Keratinocyte (primary cell): Measurements from ENCODE around the gene C1QTNF3. TPM values are rescaled to one million over a fixed set of nuclear protein-coding genes. Genes with fewer than 3 reads are reported as not detected.

ENCODE experiments used
- DNase-seq: peaks from one replicate; pipeline ENCODE4 v3.0.0-alpha.2; 2011; ENCODE audit warnings: low read depth, missing footprints, low spot score
- FAIRE-seq: peaks from 2 replicates; lab custom pipeline; 2011; peaks lifted over from hg19 to GRCh38; lab: Jason Lieb, UNC
- H2AFZ ChIP-seq: 2 replicates; pipeline ENCODE4 v1.6.0; 2012; ENCODE audit warnings: low read length, control low read depth, inconsistent platforms; ENCODE audit not compliant: control insufficient read depth
- H3K27ac ChIP-seq: 2 replicates; pipeline ENCODE4 v1.5.1; 2011; ENCODE audit warnings: low read length; ENCODE audit not compliant: control insufficient read depth, insufficient read depth
- H3K27me3 ChIP-seq: 3 replicates; pipeline ENCODE4 v1.6.0; 2011; ENCODE audit warnings: low read length; ENCODE audit not compliant: control insufficient read depth, insufficient read depth; ENCODE audit errors: extremely low read depth
- H3K36me3 ChIP-seq, 2 experiments: 2 replicates in 1 of 2; 3 replicates in 1 of 2; pipeline ENCODE4 v1.5.1; 2011; ENCODE audit warnings: low read length in 2 of 2, mild to moderate bottlenecking in 1 of 2; ENCODE audit not compliant: control insufficient read depth in 2 of 2, insufficient read depth in 2 of 2; ENCODE audit errors: extremely low read depth in 1 of 2
- H3K4me1 ChIP-seq: 3 replicates; pipeline ENCODE4 v1.5.1; 2011; ENCODE audit warnings: low read length; ENCODE audit not compliant: control insufficient read depth, insufficient read depth; ENCODE audit errors: extremely low read depth
- H3K4me2 ChIP-seq: 3 replicates; pipeline ENCODE4 v1.6.0; 2011; ENCODE audit warnings: low read depth, low read length; ENCODE audit not compliant: control insufficient read depth, insufficient read depth; ENCODE audit errors: extremely low read depth
- H3K4me3 ChIP-seq, 3 experiments: fragments of 200-600 bp in 1 of 3; sonication (generic) in 1 of 3; 2 replicates in 2 of 3; 3 replicates in 1 of 3; pipeline ENCODE4 v1.5.1; 2011 to 2016; ENCODE audit warnings: low read length in 3 of 3, mild to moderate bottlenecking in 3 of 3, control low read depth in 2 of 3, inconsistent platforms in 1 of 3, low read depth in 1 of 3, mixed read lengths in 1 of 3, mixed run types in 1 of 3, moderate library complexity in 1 of 3; ENCODE audit not compliant: control insufficient read depth in 2 of 3, insufficient read depth in 2 of 3; ENCODE audit errors: extremely low read depth in 1 of 3
- H3K79me2 ChIP-seq: 2 replicates; pipeline ENCODE4 v1.6.0; 2012; ENCODE audit warnings: low read length; ENCODE audit not compliant: control insufficient read depth, insufficient read depth
- H3K9ac ChIP-seq: 3 replicates; pipeline ENCODE4 v1.6.0; 2011; ENCODE audit warnings: low read length; ENCODE audit not compliant: control insufficient read depth, insufficient read depth; ENCODE audit errors: extremely low read depth
- H3K9me1 ChIP-seq: 3 replicates; pipeline ENCODE4 v1.6.0; 2011; ENCODE audit warnings: low read length; ENCODE audit not compliant: control insufficient read depth, insufficient read depth; ENCODE audit errors: extremely low read depth
- H3K9me3 ChIP-seq: 2 replicates; pipeline ENCODE4 v1.5.1; 2012; ENCODE audit warnings: low read depth, low read length; ENCODE audit not compliant: control insufficient read depth
- H4K20me1 ChIP-seq: 3 replicates; pipeline ENCODE4 v1.6.0; 2011; ENCODE audit warnings: low read length; ENCODE audit not compliant: control insufficient read depth, insufficient read depth; ENCODE audit errors: extremely low read depth
- CTCF ChIP-seq, 3 experiments: IDR thresholded peaks in 1 of 3; conservative IDR thresholded peaks in 1 of 3; optimal IDR thresholded peaks in 1 of 3; 2 replicates in 2 of 3; 3 replicates in 1 of 3; pipeline versions ENCODE3 to v1.5.1; 2011; ENCODE audit warnings: low read length in 3 of 3, mild to moderate bottlenecking in 3 of 3, moderate library complexity in 2 of 3, control low read depth in 1 of 3, inconsistent platforms in 1 of 3; ENCODE audit not compliant: insufficient read depth in 2 of 3; ENCODE audit errors: extremely low read depth in 1 of 3
- EZH2 ChIP-seq: IDR thresholded peaks from one replicate; pipeline ENCODE4 v1.6.1; 2012; ENCODE audit warnings: inconsistent platforms, mild to moderate bottlenecking, low read length, moderate library complexity
- dilution Hi-C: fragments of 300-500 bp; cut with MboI; formaldehyde crosslinking; loops from one replicate; pipeline ENCODE4 v1.7.0; 2020; ENCODE audit warnings: low sequenced_read_pairs; ENCODE audit not compliant: extremely low pct_ligation_motif_present
- polyA plus RNA-seq, 5 experiments: library from polyadenylated mRNA; depleted of rRNA in 3 of 5; stranded (reverse) in 3 of 5; stranded (forward) in 1 of 5; unstranded in 1 of 5; fragments of >200 nt; gene quantifications; 1 replicate in 1 of 5; 2 replicates in 3 of 5; 3 replicates in 1 of 5; pipeline versions ENCODE4 v1.2.1 to v1.2.3, GENCODE V29; 2011 to 2012; ENCODE audit warnings: missing spikeins in 2 of 5, low read depth in 1 of 5, low replicate concordance in 1 of 5

The C1QTNF3 gene
- polyA plus RNA-seq, 1 donor (not counting 4 experiments of a cell fraction or from before 2014, with no cell fraction given) = 1.0 TPM

DNA sequence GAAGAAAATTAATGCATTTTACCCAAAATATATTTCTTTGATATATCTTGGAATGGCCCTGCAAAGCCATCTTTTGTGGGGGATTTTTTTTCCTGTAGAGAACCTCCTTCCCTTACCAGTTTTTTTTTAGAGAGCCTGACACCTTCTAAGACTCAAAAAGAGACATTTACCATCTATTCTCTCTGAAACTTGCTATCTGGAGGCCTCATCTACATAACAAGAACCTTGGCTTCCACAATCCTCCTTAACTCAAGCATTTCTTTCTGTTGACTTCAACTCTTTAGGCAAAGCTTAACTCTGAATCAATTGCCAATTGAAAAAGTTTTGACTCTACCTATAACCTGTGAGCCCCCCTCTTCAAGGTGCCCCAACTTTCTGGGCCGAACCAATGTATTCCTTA lies 64.7 kb downstream of the C1QTNF3 start:
- no peak overlapping the region for H2AFZ ChIP-seq
- no peak overlapping the region for H3K9ac ChIP-seq
- no peaks in the 10 kb centered on the region for H3K4me1 ChIP-seq
- no peak for TF ChIP-seq CTCF (optimal IDR thresholded peaks at IDR 0.05 in 1 of 3, IDR thresholded peaks at IDR 0.05 in 1 of 3, conservative IDR thresholded peaks at IDR 0.05 in 1 of 3; ENCODE audit: extremely low read depth in 1 of 3, insufficient read depth in 2 of 3, low read length in 3 of 3)
- no peak for TF ChIP-seq EZH2
- no peak overlapping the region for H3K4me3 ChIP-seq
- H3K27ac ChIP-seq = no peak overlapping the region
- dilution Hi-C loops = no loop called here
- no peak overlapping the region for H3K4me2 ChIP-seq
- H4K20me1 ChIP-seq = no peaks in the 10 kb centered on the region
- H3K27me3 ChIP-seq = peaks cover 11% of the 10 kb centered on the region
- DNase-seq (no peak), FAIRE-seq (no peak)
- no peaks in the 10 kb centered on the region for H3K9me3 ChIP-seq
- H3K9me1 ChIP-seq = no peaks in the 10 kb centered on the region
- H3K79me2 ChIP-seq = no peaks in the 10 kb centered on the region
- no peaks in the 10 kb centered on the region for H3K36me3 ChIP-seq

- H3K36me3 ChIP-seq = no peaks in the 10 kb centered on the region
- no peaks in the 10 kb centered on the region for H3K4me1 ChIP-seq
- no peak overlapping the region for H3K4me2 ChIP-seq
- no peak overlapping the region for H3K9ac ChIP-seq
- H3K9me3 ChIP-seq = no peaks in the 10 kb centered on the region
- H3K27ac ChIP-seq = no peak overlapping the region
- no peak overlapping the region for H2AFZ ChIP-seq
- H3K79me2 ChIP-seq = no peaks in the 10 kb centered on the region
- H3K4me3 ChIP-seq = no peak overlapping the region
- no peaks in the 10 kb centered on the region for H3K9me1 ChIP-seq
- dilution Hi-C loops = no loop called here
- peaks cover 11% of the 10 kb centered on the region for H3K27me3 ChIP-seq
- FAIRE-seq (no peak), DNase-seq (no peak)
- H4K20me1 ChIP-seq = no peaks in the 10 kb centered on the region
- no peak for TF ChIP-seq CTCF (optimal IDR thresholded peaks at IDR 0.05 in 1 of 3, IDR thresholded peaks at IDR 0.05 in 1 of 3, conservative IDR thresholded peaks at IDR 0.05 in 1 of 3; ENCODE audit: extremely low read depth in 1 of 3, insufficient read depth in 2 of 3, low read length in 3 of 3)
- no peak for TF ChIP-seq EZH2
Observed at GRCh38 chr5:33976307-33976706, 66.7 kb downstream of the C1QTNF3 start.
